GM19238 (cell line): ENCODE results near the gene RAB34.

Experiments
- DNase-seq: peaks from one replicate; pipeline ENCODE4 v3.0.0; 2011; ENCODE audit warnings: low spot score; ENCODE audit not compliant: insufficient read length

RAB34 gene

GRCh38 chr17:28717578-28718332, at the start of gene RAB34:
TSS of gene RAB34 (minus strand) at chr17:28717868. CDS start at chr17:28717266, 602 bp downstream.
- no peak for DNase-seq

DNA sequence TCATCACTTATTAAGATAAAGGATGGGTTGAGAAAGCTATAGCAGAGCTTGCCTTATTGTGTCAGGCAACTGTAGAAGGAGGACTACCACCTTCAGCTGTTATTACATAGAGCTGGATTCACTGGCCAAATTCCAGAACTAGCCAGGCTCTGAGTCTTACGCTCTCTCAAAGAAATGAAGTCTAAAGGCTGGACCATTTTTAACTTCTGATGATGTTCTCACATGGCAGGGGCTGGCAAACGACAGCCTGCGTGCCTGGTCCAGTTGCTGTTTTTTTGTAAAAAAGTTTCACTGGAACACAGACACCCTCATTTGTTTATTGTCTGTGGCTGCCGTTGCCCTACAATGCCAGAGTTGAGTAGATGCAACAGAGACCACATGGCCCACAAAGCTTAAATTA, 47.4 kb upstream of the RAB34 start:
- no peak for DNase-seq

DNA sequence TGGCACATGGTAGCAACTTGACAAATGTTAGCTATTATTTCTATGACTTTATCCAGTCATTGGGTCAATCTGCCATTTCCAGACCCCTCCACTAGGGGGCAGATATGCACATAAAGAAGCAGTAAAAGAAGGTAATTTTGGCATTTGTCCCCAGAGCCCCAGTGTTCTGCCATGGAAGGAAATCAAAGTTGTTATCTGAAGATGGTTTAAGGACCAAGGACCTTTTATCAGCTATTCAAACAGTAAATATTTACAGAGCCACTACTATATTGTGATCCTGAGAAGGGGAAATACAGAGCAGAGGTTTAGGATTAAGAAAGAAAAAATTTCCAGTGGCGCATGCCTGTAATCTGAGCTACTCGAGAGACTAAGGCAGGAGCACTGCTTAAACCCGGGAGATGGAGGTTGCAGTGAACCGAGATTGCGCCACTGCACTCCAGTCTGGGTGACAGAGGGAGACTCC, 46.2 kb upstream of the RAB34 start:
- no peak for DNase-seq

GRCh38 chr17:28763137-28763799, 45.6 kb upstream of the RAB34 start:
- DNase-seq, result no peak

DNA sequence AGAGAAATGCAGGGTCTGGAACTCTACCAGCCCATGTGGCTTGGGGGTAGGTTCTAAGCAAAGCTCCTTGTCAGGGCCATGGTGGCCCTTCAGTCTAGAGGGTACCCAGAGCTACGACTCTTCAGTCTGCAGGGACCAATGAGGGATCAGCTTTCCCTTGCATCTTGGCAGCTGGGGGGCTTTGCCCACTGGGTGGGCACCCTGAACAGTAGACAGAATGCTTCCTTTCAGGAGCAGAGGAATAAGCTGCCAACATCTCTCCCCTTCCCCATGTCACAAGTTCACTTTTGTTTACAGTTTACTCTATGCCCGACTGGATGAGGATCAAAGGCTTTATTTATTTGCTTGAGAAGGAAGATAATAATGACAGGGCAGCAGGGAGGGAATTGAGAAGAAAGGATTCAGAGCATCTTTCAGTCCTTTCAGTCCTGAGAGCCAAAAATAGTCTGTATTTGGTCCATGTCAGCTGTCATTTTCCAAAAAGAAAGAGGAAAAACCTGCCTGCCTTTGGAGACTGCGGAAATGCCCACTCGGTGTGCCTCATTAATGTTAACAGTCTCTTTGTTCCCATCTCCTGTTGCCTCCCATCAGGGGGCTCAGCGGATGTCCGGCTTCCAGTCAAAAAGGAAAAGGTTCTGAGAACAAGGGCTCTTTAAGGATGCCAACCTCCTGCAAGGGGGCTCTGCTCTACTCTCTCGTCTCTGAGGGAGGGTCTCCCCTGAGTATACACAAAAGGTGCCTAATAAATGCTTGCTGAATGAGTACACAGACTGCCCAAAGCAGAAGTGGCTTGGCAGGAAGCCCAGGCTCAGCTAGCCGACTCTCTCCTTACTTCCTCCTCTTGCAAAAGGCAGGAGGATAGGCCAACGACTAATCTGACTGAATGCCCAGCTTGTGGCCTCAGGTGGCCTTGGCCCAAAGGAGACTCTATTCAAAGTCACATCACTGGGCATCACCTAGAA, 43.2 kb upstream of the RAB34 start:
- no peak for DNase-seq

DNA sequence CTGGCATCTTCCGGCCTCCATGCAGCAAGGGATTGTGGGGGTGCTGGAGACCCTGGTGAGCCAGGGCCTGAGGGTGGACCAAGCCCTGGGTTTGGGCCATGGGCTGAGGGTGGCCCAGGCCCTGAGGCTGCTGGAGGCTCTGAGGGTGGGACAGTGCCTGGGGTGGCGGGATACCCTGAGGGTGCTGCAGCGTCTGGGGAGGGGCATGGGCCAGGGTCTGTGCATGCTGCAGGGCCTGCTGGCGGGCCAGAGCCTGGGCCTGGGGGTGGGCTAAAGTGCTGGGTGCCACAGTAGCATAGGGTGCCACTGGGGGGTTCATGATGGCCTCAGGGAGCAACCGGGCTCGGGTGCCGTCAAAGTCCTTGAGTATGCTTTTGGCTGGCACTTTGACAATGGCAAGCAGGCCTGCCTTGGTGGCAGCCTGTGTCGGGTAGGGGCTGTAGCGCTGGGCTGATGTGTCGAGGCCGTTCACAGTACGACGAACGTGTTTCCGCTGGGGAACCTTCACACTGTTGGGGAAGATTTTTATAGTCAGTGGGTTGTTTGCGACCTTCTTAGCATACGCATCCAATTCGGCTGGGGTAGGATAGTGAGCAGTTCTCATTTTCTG, 41.7 kb upstream of the RAB34 start:
- DNase-seq, result no peak

- no peak for DNase-seq
These were observed 40.9 kb upstream of the RAB34 start for GRCh38 chr17:28758411-28759121.

DNA sequence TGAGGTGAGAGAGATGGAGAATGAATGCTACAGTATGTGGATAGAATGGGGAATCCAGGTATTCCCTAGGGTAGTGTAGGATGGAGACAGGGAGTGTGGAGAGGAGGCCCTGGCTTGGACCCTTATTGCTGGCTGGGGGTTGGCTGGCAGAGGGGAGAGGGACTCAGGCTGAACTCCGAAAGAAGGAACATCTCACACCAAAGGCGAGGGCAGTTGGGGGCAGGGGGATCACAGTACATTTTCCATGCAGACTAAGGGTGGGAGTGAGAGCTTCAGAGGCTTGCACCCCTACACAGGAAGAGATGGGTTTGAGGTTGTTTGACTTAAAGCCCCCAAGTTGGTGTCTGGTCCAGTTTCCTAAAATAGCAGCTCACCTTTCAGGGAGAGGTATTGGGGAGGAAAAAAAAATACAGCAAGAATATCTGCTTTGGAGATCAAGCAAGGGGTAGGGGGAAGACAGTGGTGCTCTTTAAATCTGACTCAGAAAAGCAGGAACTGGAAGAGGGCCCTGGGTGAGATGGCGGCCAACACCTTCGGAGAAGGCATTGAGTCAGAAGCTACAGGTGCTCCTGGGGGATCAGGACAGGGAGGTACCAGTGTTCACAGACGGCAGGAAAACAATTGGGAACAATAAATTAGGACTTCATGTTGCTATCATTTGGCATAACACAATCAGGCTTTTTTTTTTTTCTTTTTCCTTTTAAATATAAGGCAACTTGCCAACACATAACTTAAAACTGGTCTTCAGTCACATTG, 38.6 kb upstream of the RAB34 start:
- DNase-seq, result no peak

- no peak for DNase-seq
These were observed 37.8 kb upstream of the RAB34 start for GRCh38 chr17:28755486-28755885.

DNA sequence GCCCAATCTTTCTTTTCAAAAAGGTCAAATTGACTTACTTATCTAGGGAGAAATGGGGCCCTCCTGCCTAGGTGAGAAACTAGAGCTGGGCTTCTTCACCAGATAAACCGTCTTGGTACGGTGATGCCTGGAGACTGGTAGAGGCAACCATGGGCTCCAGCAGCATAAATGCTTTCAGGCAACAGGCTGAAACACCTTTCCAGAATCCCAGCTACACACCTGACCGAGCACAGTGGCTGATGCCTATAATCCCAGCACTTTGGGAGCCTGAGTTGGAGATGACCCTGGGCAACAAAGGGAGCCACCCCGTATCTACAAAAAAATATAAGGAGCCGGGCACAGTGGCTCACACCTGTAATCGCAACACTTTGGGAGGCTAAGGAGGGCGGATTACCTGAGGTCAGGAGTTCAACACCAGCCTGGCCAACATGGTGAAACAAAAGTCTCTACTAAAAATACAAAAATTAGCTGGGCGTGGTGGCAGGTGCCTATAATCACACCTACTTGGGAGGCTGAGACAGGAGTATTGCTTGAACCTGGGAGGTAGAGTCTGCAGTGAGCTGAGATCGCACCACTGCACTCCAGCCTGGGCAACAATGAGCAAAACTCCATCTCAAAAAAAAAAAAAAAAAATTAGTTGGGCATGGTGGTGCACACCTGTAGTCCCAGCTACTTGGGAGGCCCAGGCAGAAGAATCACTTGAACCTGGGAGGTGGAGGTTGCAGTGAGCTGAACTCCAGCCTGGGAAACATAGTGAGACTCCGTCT, 34.1 kb upstream of the RAB34 start:
- no peak for DNase-seq

GRCh38 chr17:28750178-28751047, 32.7 kb upstream of the RAB34 start:
- DNase-seq, result peak; percentile 75

GRCh38 chr17:28749516-28750177, 32.0 kb upstream of the RAB34 start:
- no peak for DNase-seq

- DNase-seq, result no peak
These were observed 31.3 kb upstream of the RAB34 start for GRCh38 chr17:28748852-28749515.

DNA sequence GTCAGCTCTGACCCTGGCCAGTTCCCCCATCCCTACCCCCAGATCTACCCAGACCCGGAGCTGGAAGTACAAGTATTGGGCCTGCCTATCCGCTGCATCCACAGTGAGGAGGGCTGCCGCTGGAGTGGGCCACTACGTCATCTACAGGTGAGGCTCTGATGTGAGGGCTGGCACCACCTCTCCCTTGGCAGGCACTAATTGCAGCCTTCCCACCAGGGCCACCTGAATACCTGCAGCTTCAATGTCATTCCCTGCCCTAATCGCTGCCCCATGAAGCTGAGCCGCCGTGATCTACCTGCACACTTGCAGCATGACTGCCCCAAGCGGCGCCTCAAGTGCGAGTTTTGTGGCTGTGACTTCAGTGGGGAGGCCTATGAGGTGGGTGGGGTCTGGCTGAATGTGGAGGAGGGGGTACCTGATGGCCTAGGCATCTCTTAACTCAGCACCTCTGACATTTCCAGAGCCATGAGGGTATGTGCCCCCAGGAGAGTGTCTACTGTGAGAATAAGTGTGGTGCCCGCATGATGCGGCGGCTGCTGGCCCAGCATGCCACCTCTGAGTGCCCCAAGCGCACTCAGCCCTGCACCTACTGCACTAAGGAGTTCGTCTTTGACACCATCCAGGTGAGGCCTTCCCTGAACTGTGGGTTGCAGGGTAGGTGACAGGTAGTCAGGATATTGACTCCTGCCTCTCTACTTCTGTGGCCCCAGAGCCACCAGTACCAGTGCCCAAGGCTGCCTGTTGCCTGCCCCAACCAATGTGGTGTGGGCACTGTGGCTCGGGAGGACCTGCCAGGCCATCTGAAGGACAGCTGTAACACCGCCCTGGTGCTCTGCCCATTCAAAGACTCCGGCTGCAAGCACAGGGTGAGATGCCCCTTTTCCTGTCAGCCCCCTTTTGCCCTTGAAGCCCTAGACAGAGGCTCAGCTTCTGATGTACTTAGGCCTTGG, 30.4 kb upstream of the RAB34 start:
- DNase-seq, result no peak

GRCh38 chr17:28747051-28747691, 29.5 kb upstream of the RAB34 start:
- no peak for DNase-seq
